Caco-2 (cell line): Measurements from ENCODE around the gene YWHAH. TPM values are rescaled to one million over a fixed set of nuclear protein-coding genes. Genes with fewer than 3 reads are reported as not detected.

Source experiments
- BruUV-seq: library from RNA; stranded (reverse); fragments of 400-500 nt; replicated peaks from 2 replicates; lab custom pipeline; 2021; lab: Mats Ljungman, UMichigan
- CTCF ChIA-PET: fragments of 300-600 bp; sonication (Branson Sonifier 250); formaldehyde crosslinking; loops from one replicate; lab custom pipeline; 2022; ENCODE audit warnings: antibody characterized with exemption; lab: Charles Lee
- POLR2A ChIA-PET: fragments of 300-600 bp; sonication (Branson Sonifier 250); formaldehyde crosslinking; loops from one replicate; lab custom pipeline; 2022; ENCODE audit warnings: antibody characterized with exemption; lab: Charles Lee
- DNase-seq, 2 experiments: peaks; one replicate each; pipeline versions ENCODE4 v3.0.0 to v3.0.0-alpha.2; 2020 to 2022
- H3K27me3 ChIP-seq: replicated peaks from 2 replicates; pipeline ENCODE4 v1.6.0; 2011; ENCODE audit warnings: low read length; ENCODE audit not compliant: control insufficient read depth, insufficient read depth
- H3K36me3 ChIP-seq: 2 replicates; pipeline ENCODE4 v1.5.1; 2011; ENCODE audit warnings: low read length; ENCODE audit not compliant: control insufficient read depth, insufficient read depth
- H3K4me1 ChIP-seq: fragments of 250-450 bp; sonication (Bioruptor Pico); 2 replicates; pipeline ENCODE4 v1.5.1; 2020; ENCODE audit warnings: mild to moderate bottlenecking
- H3K4me3 ChIP-seq: 2 replicates; pipeline ENCODE4 v1.5.1; 2011; ENCODE audit warnings: low read depth, mild to moderate bottlenecking, control low read depth, low read length
- H3K9me3 ChIP-seq: fragments of 250-450 bp; sonication (Bioruptor Pico); 2 replicates; pipeline ENCODE4 v1.5.1; 2020; ENCODE audit warnings: mild to moderate bottlenecking, moderate library complexity
- H3K27ac Mint-ChIP-seq: one replicate; pipeline ENCODE4 v1.8.0; 2022; ENCODE audit warnings: mixed read lengths; ENCODE audit not compliant: unreplicated experiment
- H3K27me3 Mint-ChIP-seq: one replicate; pipeline ENCODE4 v1.8.0; 2022; ENCODE audit warnings: mixed read lengths; ENCODE audit not compliant: insufficient read depth, unreplicated experiment
- H3K36me3 Mint-ChIP-seq: one replicate; pipeline ENCODE4 v1.8.0; 2022; ENCODE audit warnings: mild to moderate bottlenecking, mixed read lengths; ENCODE audit not compliant: insufficient read depth, unreplicated experiment
- H3K4me1 Mint-ChIP-seq: one replicate; pipeline ENCODE4 v1.8.0; 2022; ENCODE audit warnings: low read depth, mixed read lengths; ENCODE audit not compliant: unreplicated experiment
- H3K4me3 Mint-ChIP-seq: one replicate; pipeline ENCODE4 v1.8.0; 2022; ENCODE audit warnings: mild to moderate bottlenecking, moderate library complexity, mixed read lengths; ENCODE audit not compliant: unreplicated experiment
- H3K9me3 Mint-ChIP-seq: one replicate; pipeline ENCODE4 v1.8.0; 2022; ENCODE audit warnings: mixed read lengths; ENCODE audit not compliant: unreplicated experiment
- intact Hi-C: fragments of 100-400 bp; cut with micrococcal nuclease; formaldehyde crosslinking; loops from one replicate; pipeline ENCODE4 v1.10.0; 2022; ENCODE audit not compliant: unreplicated experiment
- total RNA-seq: library from RNA; stranded (reverse); gene quantifications from 2 replicates; pipeline ENCODE4 v1.2.3, GENCODE V29; 2022
- TF ChIP-seq, protein P1 (sequence below), 2 experiments: fragments of 200-600 bp in 1 of 2; IDR thresholded peaks; 1 replicate in 1 of 2; 2 replicates in 1 of 2; pipeline versions ENCODE4 v1.5.1 to v1.8.0; 2011 to 2022; ENCODE audit warnings: antibody characterized with exemption in 1 of 2, control low read depth in 1 of 2, inconsistent platforms in 1 of 2, low read depth in 1 of 2, low read length in 1 of 2, mild to moderate bottlenecking in 1 of 2, moderate library complexity in 1 of 2; ENCODE audit not compliant: insufficient read depth in 1 of 2, severe bottlenecking in 1 of 2, unreplicated experiment in 1 of 2

Gene YWHAH
- total RNA-seq, 1 experiment from 2014 or later = 135 TPM

DNA sequence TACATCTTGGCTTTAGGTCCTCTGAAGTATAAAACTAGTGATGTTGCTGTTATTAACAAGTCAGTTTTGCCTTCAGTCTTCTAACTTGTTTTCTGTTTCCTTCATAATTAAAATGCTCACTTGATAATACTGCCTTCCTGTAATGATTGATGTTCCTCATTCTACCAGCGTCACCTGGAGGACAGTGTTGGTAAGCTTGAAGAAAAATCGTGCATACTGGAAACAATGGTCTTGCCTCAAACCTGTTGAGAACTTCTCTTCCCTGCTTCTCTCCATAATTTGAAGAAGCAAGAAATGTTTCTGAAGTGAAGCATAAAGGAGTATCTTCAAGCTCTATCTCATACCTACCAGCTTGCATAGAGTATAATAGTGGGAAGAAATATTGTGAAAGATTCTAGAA is 3.0 kb downstream of the YWHAH start:
- Mint-ChIP-seq H3K4me3 (no peak overlapping the region), H3K27ac (peak overlapping the region; percentile 51), H3K4me1 (peaks cover 11% of the 10 kb centered on the region), H3K27me3 (no peaks in the 10 kb centered on the region), H3K9me3 (no peaks in the 10 kb centered on the region), H3K36me3 (peaks cover 58% of the 10 kb centered on the region)
- ChIA-PET POLR2A (no interaction called here), CTCF (interaction anchor here (0.5 to 1.6 kb wide), 2 partner anchors 23 to 46 kb away, joined by 5 to 6 read pairs; no protein-coding TSS in a partner anchor)
- DNase-seq = no peak
- Histone ChIP-seq H3K4me1 (peaks cover 9% of the 10 kb centered on the region), H3K4me3 (no peak overlapping the region), H3K27me3 (no peaks in the 10 kb centered on the region), H3K36me3 (peaks cover 2% of the 10 kb centered on the region), H3K9me3 (no peaks in the 10 kb centered on the region)
- no TSS peak for BruUV-seq
- intact Hi-C loops = loop anchor here (1.0 kb wide), 1 partner anchor 75 kb away; no protein-coding TSS in a partner anchor
- TF ChIP-seq, protein P1, sequence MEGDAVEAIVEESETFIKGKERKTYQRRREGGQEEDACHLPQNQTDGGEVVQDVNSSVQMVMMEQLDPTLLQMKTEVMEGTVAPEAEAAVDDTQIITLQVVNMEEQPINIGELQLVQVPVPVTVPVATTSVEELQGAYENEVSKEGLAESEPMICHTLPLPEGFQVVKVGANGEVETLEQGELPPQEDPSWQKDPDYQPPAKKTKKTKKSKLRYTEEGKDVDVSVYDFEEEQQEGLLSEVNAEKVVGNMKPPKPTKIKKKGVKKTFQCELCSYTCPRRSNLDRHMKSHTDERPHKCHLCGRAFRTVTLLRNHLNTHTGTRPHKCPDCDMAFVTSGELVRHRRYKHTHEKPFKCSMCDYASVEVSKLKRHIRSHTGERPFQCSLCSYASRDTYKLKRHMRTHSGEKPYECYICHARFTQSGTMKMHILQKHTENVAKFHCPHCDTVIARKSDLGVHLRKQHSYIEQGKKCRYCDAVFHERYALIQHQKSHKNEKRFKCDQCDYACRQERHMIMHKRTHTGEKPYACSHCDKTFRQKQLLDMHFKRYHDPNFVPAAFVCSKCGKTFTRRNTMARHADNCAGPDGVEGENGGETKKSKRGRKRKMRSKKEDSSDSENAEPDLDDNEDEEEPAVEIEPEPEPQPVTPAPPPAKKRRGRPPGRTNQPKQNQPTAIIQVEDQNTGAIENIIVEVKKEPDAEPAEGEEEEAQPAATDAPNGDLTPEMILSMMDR (IDR thresholded peaks at IDR 0.05; ENCODE audit: insufficient read depth in 1 of 2, low read depth in 1 of 2, low read length in 1 of 2, severe bottlenecking in 1 of 2, unreplicated experiment in 1 of 2) = peak in 1 of 2 experiments; percentile 39

DNA sequence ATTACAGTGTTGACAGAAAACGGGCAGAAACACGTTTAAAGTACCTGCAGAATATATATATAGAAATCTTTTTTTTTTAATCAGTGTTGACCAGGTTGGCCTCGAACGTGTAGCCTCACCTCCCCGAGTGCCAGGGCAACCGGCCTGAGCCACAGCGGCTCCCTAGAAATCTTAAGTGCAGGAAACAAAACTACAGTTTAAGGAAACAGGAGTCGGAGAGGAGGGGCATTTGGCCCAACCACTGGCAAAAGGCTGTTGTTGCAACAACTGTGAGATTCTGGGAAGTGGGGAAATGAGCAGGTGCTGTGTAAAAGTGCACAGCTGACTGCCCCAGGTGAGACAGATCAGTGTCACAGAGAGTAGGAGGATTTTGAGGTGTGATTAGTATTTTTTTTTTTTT is 3.7 kb downstream of the YWHAH start:
- Mint-ChIP-seq H3K36me3 (peaks cover 61% of the 10 kb centered on the region), H3K27ac (no peak overlapping the region), H3K4me3 (no peak overlapping the region), H3K27me3 (no peaks in the 10 kb centered on the region), H3K4me1 (peaks cover 11% of the 10 kb centered on the region), H3K9me3 (no peaks in the 10 kb centered on the region)
- H3K4me1 ChIP-seq = peaks cover 9% of the 10 kb centered on the region
- no peak for DNase-seq
- H3K9me3 ChIP-seq = no peaks in the 10 kb centered on the region
- ChIA-PET CTCF (interaction anchor here (1.6 kb wide), 1 partner anchor 23 kb away, joined by 5 read pairs; no protein-coding TSS in a partner anchor), POLR2A (interaction anchor here (0.6 kb wide), 1 partner anchor 135 kb away, joined by 3 read pairs; no protein-coding TSS in a partner anchor)
- BruUV-seq = no TSS peak
- no peaks in the 10 kb centered on the region for H3K27me3 ChIP-seq
- no peak overlapping the region for H3K4me3 ChIP-seq
- intact Hi-C loops = no loop called here
- peaks cover 2% of the 10 kb centered on the region for H3K36me3 ChIP-seq
- TF ChIP-seq, protein P1 (IDR thresholded peaks at IDR 0.05; ENCODE audit: insufficient read depth in 1 of 2, low read depth in 1 of 2, low read length in 1 of 2, severe bottlenecking in 1 of 2, unreplicated experiment in 1 of 2) = no peak

DNA sequence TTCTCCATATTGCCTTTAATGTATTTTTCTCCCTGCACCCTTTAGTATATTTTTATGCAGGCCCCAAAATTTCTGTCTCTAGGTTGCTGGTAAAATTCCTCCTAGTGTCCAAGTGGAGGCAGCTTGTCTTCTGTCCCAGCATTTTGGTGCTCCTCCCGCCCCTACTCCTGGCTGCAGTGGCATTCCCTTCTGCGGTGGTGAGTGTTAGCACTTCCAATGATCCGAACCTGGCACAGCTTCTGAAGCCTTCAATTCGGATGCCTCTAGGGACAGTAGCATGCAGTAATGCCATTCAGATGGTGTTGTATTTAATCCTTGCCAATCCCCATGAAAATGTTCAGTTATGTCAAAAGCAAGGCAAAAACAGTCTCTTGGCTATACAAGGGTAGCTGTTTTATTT is 5.9 kb downstream of the YWHAH start:
- intact Hi-C loops = loop anchor here (5.0 kb wide), 1 partner anchor 283 kb away; no protein-coding TSS in a partner anchor
- CTCF ChIA-PET = interaction anchor here (0.6 to 1.5 kb wide), 2 partner anchors 228 to 285 kb away, joined by 5 to 10 read pairs; no protein-coding TSS in a partner anchor
- TF ChIP-seq, protein P1 (IDR thresholded peaks at IDR 0.05; ENCODE audit: insufficient read depth in 1 of 2, low read depth in 1 of 2, low read length in 1 of 2, severe bottlenecking in 1 of 2, unreplicated experiment in 1 of 2) = no peak
- Histone ChIP-seq H3K27me3 (no peaks in the 10 kb centered on the region), H3K4me1 (peaks cover 9% of the 10 kb centered on the region), H3K36me3 (peaks cover 2% of the 10 kb centered on the region), H3K4me3 (no peak overlapping the region), H3K9me3 (no peaks in the 10 kb centered on the region)
- no TSS peak for BruUV-seq
- Mint-ChIP-seq H3K4me3 (no peak overlapping the region), H3K36me3 (peaks cover 72% of the 10 kb centered on the region), H3K27ac (no peak overlapping the region), H3K9me3 (no peaks in the 10 kb centered on the region), H3K27me3 (no peaks in the 10 kb centered on the region), H3K4me1 (peaks cover 17% of the 10 kb centered on the region)
- DNase-seq = no peak
- POLR2A ChIA-PET = no interaction called here
